ENCODE measurements around the gene USF2.
A peak's percentile ranks its signal among the peaks of the same experiment; 100 is the strongest.
"Not testable (repeated sequence)": the region's sequence is repeated elsewhere in the genome, so short reads cannot be mapped to it uniquely, and the experiment has no call there.

USF2 gene

GRCh38 chr19:35268536-35269437 is at the start of gene USF2:
Gene USF2, plus strand, starts transcription at chr19:35268962. Its CDS starts 140 bp downstream, at chr19:35269102.
- DNase-seq, result peak; percentile 9

- no peak for DNase-seq
Measured at GRCh38 chr19:35219008-35219407, 49.8 kb upstream of the USF2 start.

- peak; percentile 24 for DNase-seq
Measured at GRCh38 chr19:35220315-35220921, 48.3 kb upstream of the USF2 start.

- not testable (repeated sequence) for DNase-seq
Measured at GRCh38 chr19:35220973-35221590, 47.7 kb upstream of the USF2 start.

- DNase-seq, result no peak
Measured at GRCh38 chr19:35222373-35223015, 46.3 kb upstream of the USF2 start.

GRCh38 chr19:35223084-35223790 is 45.5 kb upstream of the USF2 start:
- no peak for DNase-seq

- no peak for DNase-seq
Measured at GRCh38 chr19:35223862-35224505, 44.8 kb upstream of the USF2 start.

- no peak for DNase-seq
Measured at GRCh38 chr19:35224681-35225571, 43.8 kb upstream of the USF2 start.

- DNase-seq, result no peak
Measured at GRCh38 chr19:35225951-35226350, 42.8 kb upstream of the USF2 start.

GRCh38 chr19:35226748-35227147 is 42.0 kb upstream of the USF2 start:
- no peak for DNase-seq

GRCh38 chr19:35228177-35228930 is 40.4 kb upstream of the USF2 start, which contains the start of gene FAM187B:
Gene FAM187B, minus strand, starts transcription at chr19:35228739. Its CDS starts 59 bp downstream, at chr19:35228680.
- DNase-seq, result no peak

GRCh38 chr19:35229601-35230000 is 39.2 kb upstream of the USF2 start:
- no peak for DNase-seq

GRCh38 chr19:35231956-35232645 is 36.7 kb upstream of the USF2 start:
- no peak for DNase-seq

- no peak for DNase-seq
Measured at GRCh38 chr19:35232912-35233311, 35.9 kb upstream of the USF2 start.

- DNase-seq, result no peak
Measured at GRCh38 chr19:35236638-35237400, 31.9 kb upstream of the USF2 start.

- DNase-seq, result not testable (repeated sequence)
Measured at GRCh38 chr19:35239597-35239996, 29.2 kb upstream of the USF2 start.

GRCh38 chr19:35240327-35240726 is 28.4 kb upstream of the USF2 start:
- DNase-seq, result no peak

- DNase-seq, result no peak
Measured at GRCh38 chr19:35241417-35241816, 27.3 kb upstream of the USF2 start.

All from GF-D8 (cell line).